Measurements from ENCODE around the gene C17orf113.
"Not testable (repeated sequence)": the region's sequence is repeated elsewhere in the genome, so short reads cannot be mapped to it uniquely, and the experiment has no call there.

C17orf113 gene

GRCh38 chr17:42023524-42024349 is 26.7 kb downstream of the C17orf113 start:
- Histone ChIP-seq H3K36me3 (peaks cover 44% of the 10 kb centered on the region), H3K4me3 (ENCODE audit: low read depth, low read length) (no peak overlapping the region), H3K27me3 (ENCODE audit: insufficient read depth, low read depth, severe bottlenecking) (no peaks in the 10 kb centered on the region), H3K9me3 (ENCODE audit: severe bottlenecking) (no peaks in the 10 kb centered on the region), H3K27ac (no peak overlapping the region)
- no peak for TF ChIP-seq CTCF (IDR thresholded peaks at IDR 0.05; ENCODE audit: low read depth, low read length)
- no peak for DNase-seq

- peaks cover 54% of the 10 kb centered on the region for H3K36me3 ChIP-seq
- not testable (repeated sequence) for H3K9me3 ChIP-seq (ENCODE audit: severe bottlenecking); H3K27me3 ChIP-seq (ENCODE audit: insufficient read depth, low read depth, severe bottlenecking)
- peak; percentile 57 for DNase-seq
- H3K4me3 ChIP-seq (ENCODE audit: low read depth, low read length): peak overlapping the region; percentile 82
- H3K27ac ChIP-seq: peak overlapping the region; percentile 85; the same call in 1 of the 2 replicates
These were observed 29.6 kb downstream of the C17orf113 start for GRCh38 chr17:42020845-42021244.

- Histone ChIP-seq H3K36me3 (peaks cover 51% of the 10 kb centered on the region), H3K27ac (peak within 1 kb of the TSS; percentile 85), H3K9me3 (ENCODE audit: severe bottlenecking) (no peaks in the 10 kb centered on the region), H3K27me3 (ENCODE audit: insufficient read depth, low read depth, severe bottlenecking) (no peaks in the 10 kb centered on the region), H3K4me3 (ENCODE audit: low read depth, low read length) (peak within 1 kb of the TSS; percentile 82)
- DNase-seq: peak; percentile 99
- TF ChIP-seq CTCF (IDR thresholded peaks at IDR 0.05; ENCODE audit: low read depth, low read length): peak; percentile 94
These were observed 30.6 kb downstream of the C17orf113 start, which contains the start of gene NKIRAS2 for GRCh38 chr17:42019509-42020404. Gene NKIRAS2, plus strand, starts transcription at chr17:42020090. Its CDS starts 1,488 bp downstream, at chr17:42021578.

GRCh38 chr17:42018988-42019387 is 31.4 kb downstream of the C17orf113 start:
- Histone ChIP-seq H3K9me3 (ENCODE audit: severe bottlenecking) (no peaks in the 10 kb centered on the region), H3K27me3 (ENCODE audit: insufficient read depth, low read depth, severe bottlenecking) (no peaks in the 10 kb centered on the region), H3K36me3 (peaks cover 44% of the 10 kb centered on the region), H3K27ac (no peak overlapping the region), H3K4me3 (ENCODE audit: low read depth, low read length) (no peak overlapping the region)
- TF ChIP-seq CTCF (IDR thresholded peaks at IDR 0.05; ENCODE audit: low read depth, low read length): no peak
- no peak for DNase-seq

GRCh38 chr17:42018339-42018738 is 32.1 kb downstream of the C17orf113 start:
- DNase-seq: no peak
- no peak for TF ChIP-seq CTCF (IDR thresholded peaks at IDR 0.05; ENCODE audit: low read depth, low read length)
- H3K27ac ChIP-seq: peak overlapping the region; percentile 99

GRCh38 chr17:42017866-42018200 is 32.6 kb downstream of the C17orf113 start:
- no peak for TF ChIP-seq CTCF (IDR thresholded peaks at IDR 0.05; ENCODE audit: low read depth, low read length)
- peak overlapping the region; percentile 99 for H3K27ac ChIP-seq
- H3K36me3 ChIP-seq: peaks cover 39% of the 10 kb centered on the region
- no peaks in the 10 kb centered on the region for H3K27me3 ChIP-seq (ENCODE audit: insufficient read depth, low read depth, severe bottlenecking)
- H3K9me3 ChIP-seq (ENCODE audit: severe bottlenecking): no peaks in the 10 kb centered on the region
- no peak for DNase-seq
- H3K4me3 ChIP-seq (ENCODE audit: low read depth, low read length): peak overlapping the region; percentile 95

More at GRCh38 chr17:42018339-42018738, 32.1 kb downstream of the C17orf113 start:
- Histone ChIP-seq H3K27me3 (ENCODE audit: insufficient read depth, low read depth, severe bottlenecking) (no peaks in the 10 kb centered on the region), H3K4me3 (ENCODE audit: low read depth, low read length) (peak overlapping the region; percentile 95), H3K36me3 (peaks cover 41% of the 10 kb centered on the region), H3K9me3 (ENCODE audit: severe bottlenecking) (no peaks in the 10 kb centered on the region)

Data from WERI-Rb-1 (cell line).